Measurements from ENCODE around the gene BTF3.

- no peak for TF ChIP-seq CTCF (IDR thresholded peaks at IDR 0.05; ENCODE audit: insufficient read depth, low read length, poor library complexity, severe bottlenecking)
- TF ChIP-seq EZH2phosphoT487 (conservative IDR thresholded peaks at IDR 0.05; ENCODE audit: low read length): no peak
These were observed 38.9 kb upstream of the BTF3 start for GRCh38 chr5:73459366-73459765.

Measured in SU-DHL-6 (cell line).